Coronary artery (tissue), 2 donors: ENCODE results near the gene MCEMP1.
A peak's percentile ranks its signal among the peaks of the same experiment; 100 is the strongest.

Experiments
- DNase-seq: peaks from one replicate; pipeline ENCODE4 v3.0.0-alpha.2; 2017; ENCODE audit warnings: low spot score
- H3K27ac ChIP-seq, 2 donors: fragments of 200-600 bp; sonication (generic); one replicate each; pipeline ENCODE4 v1.5.1; 2016 to 2019
- H3K4me3 ChIP-seq: fragments of 200-600 bp; sonication (generic); 2 replicates; pipeline ENCODE4 v1.5.1; 2016; ENCODE audit warnings: mild to moderate bottlenecking, moderate library complexity
- CTCF ChIP-seq: fragments of 200-600 bp; sonication (generic); IDR thresholded peaks from one replicate; pipeline ENCODE4 v1.5.1; 2019; ENCODE audit warnings: antibody characterized with exemption

MCEMP1 gene

DNA sequence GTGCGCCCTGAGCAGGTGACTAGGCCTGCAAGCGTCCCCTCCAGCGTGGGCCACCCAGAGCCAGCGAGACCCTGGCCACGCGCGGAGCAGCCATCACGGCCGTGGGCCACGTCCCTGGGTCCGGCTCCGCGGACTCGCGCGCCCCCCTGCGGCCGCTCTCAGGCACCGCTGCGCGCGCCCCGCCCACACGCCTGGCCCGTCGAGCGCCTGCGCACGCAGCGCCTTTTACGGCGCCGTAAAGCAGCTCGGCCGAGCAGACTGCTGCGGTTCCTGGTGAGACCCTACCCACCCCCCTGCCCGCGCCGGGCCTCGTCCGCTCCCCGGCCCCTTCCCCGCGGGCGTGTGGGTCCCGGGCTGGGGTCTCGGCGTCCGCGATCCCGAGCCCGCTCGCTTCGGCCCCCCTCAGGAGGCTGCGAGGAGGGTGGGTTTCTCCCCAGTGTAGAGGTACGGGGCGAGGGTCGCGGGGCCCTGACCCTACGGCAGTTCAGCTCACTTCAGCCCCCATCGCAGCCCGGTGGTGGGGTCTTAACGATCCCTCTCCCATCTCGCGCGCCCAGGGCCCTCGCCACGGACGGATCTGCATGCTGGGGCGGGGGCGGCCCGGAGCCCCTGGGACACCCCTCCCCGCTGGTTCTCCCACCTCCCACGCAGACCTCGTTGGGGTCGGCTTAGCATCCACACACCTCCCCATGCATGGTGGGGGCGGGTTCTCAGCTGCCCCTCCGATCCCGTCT, 3.9 kb downstream of the MCEMP1 start, which contains the start of gene TRAPPC5:
Gene TRAPPC5, plus strand, starts transcription at position 228 of the 734 bp plus-strand sequence. CDS start 1,421 bp downstream, outside the sequence.
- peak within 1 kb of the TSS; percentile 72 to 82 for H3K27ac ChIP-seq
- TF ChIP-seq CTCF, result peak; percentile 97
- H3K4me3 ChIP-seq, result peak within 1 kb of the TSS; percentile 87
- DNase-seq, result peak; percentile 82

- peak overlapping the region; percentile 87 for H3K4me3 ChIP-seq
- peak overlapping the region; percentile 72 to 82 for H3K27ac ChIP-seq
- TF ChIP-seq CTCF, result peak; percentile 23
- peak; percentile 81 for DNase-seq
These were observed 4.7 kb downstream of the MCEMP1 start for GRCh38 chr19:7681340-7682174.

DNA sequence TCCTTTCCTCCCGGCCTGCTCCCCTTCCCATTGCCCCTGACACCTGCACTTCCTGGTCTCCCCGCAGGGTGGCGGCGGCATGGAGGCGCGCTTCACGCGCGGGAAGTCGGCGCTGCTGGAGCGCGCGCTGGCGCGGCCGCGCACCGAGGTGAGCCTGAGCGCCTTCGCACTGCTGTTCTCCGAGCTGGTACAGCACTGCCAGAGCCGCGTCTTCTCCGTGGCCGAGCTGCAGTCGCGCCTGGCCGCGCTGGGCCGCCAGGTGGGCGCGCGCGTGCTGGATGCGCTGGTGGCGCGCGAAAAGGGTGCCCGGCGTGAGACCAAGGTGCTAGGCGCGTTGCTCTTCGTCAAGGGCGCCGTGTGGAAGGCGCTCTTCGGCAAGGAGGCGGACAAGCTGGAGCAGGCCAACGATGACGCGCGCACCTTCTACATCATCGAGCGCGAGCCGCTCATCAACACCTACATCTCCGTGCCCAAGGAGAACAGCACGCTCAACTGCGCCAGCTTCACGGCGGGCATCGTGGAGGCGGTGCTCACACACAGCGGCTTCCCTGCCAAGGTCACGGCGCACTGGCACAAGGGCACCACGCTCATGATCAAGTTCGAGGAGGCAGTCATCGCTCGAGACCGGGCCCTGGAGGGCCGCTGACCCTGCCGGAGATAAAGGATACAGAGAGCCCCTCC, 5.4 kb downstream of the MCEMP1 start:
- H3K27ac ChIP-seq, result peak overlapping the region in 1 of 2 donors; percentile 82
- H3K4me3 ChIP-seq, result peak overlapping the region; percentile 87
- no peak for TF ChIP-seq CTCF
- DNase-seq, result no peak

- H3K4me3 ChIP-seq, result no peak overlapping the region
- H3K27ac ChIP-seq, result no peak overlapping the region
- no peak for TF ChIP-seq CTCF
- no peak for DNase-seq
These were observed 8.9 kb downstream of the MCEMP1 start for GRCh38 chr19:7685546-7686445.

GRCh38 chr19:7687177-7687576, 10.3 kb downstream of the MCEMP1 start:
- Histone ChIP-seq H3K27ac (no peak overlapping the region), H3K4me3 (no peak overlapping the region)
- no peak for DNase-seq
- TF ChIP-seq CTCF, result no peak

GRCh38 chr19:7689165-7689564, 12.3 kb downstream of the MCEMP1 start:
- DNase-seq, result no peak
- Histone ChIP-seq H3K4me3 (no peak overlapping the region), H3K27ac (no peak overlapping the region)
- TF ChIP-seq CTCF, result no peak
